ENCODE measurements around the gene LMX1A. TPM values are rescaled to one million over a fixed set of nuclear protein-coding genes. Genes with fewer than 3 reads are reported as not detected.

Gene LMX1A
- total and polyA plus RNA-seq, 2 experiments from 2014 or later, result not detected

- H3K27ac ChIP-seq, result no peak overlapping the region
- H3K4me1 ChIP-seq (ENCODE audit: low read depth), result no peaks in the 10 kb centered on the region
- H3K4me3 ChIP-seq, result no peak overlapping the region
- no peak for TF ChIP-seq CTCF (IDR thresholded peaks at IDR 0.05; ENCODE audit: low read depth, low read length)
- H3K36me3 ChIP-seq, result no peaks in the 10 kb centered on the region
- H3K27me3 ChIP-seq, result no peaks in the 10 kb centered on the region
- no peaks in the 10 kb centered on the region for H3K9me3 ChIP-seq (ENCODE audit: low read depth)
- no peak for DNase-seq (ENCODE audit: low read depth in 1 of 2, low spot score in 1 of 2)
Observed at GRCh38 chr1:165316153-165316772, 40.3 kb downstream of the LMX1A start.

GRCh38 chr1:165315481-165315880, 41.0 kb downstream of the LMX1A start:
- H3K4me3 ChIP-seq, result no peak overlapping the region
- no peak for DNase-seq (ENCODE audit: low read depth in 1 of 2, low spot score in 1 of 2)
- no peaks in the 10 kb centered on the region for H3K9me3 ChIP-seq (ENCODE audit: low read depth)
- H3K36me3 ChIP-seq, result no peaks in the 10 kb centered on the region
- no peak for TF ChIP-seq CTCF (IDR thresholded peaks at IDR 0.05; ENCODE audit: low read depth, low read length)
- no peak overlapping the region for H3K27ac ChIP-seq
- no peaks in the 10 kb centered on the region for H3K27me3 ChIP-seq
- no peaks in the 10 kb centered on the region for H3K4me1 ChIP-seq (ENCODE audit: low read depth)

GRCh38 chr1:165313903-165314302, 42.6 kb downstream of the LMX1A start:
- no peaks in the 10 kb centered on the region for H3K9me3 ChIP-seq (ENCODE audit: low read depth)
- no peaks in the 10 kb centered on the region for H3K4me1 ChIP-seq (ENCODE audit: low read depth)
- no peaks in the 10 kb centered on the region for H3K36me3 ChIP-seq
- DNase-seq (ENCODE audit: low read depth in 1 of 2, low spot score in 1 of 2), result peak in 1 of 2 donors; percentile 7
- no peak overlapping the region for H3K4me3 ChIP-seq
- no peak for TF ChIP-seq CTCF (IDR thresholded peaks at IDR 0.05; ENCODE audit: low read depth, low read length)
- H3K27ac ChIP-seq, result no peak overlapping the region
- no peaks in the 10 kb centered on the region for H3K27me3 ChIP-seq

- no peaks in the 10 kb centered on the region for H3K9me3 ChIP-seq (ENCODE audit: low read depth)
Observed at GRCh38 chr1:165312591-165312990, 43.9 kb downstream of the LMX1A start.

GRCh38 chr1:165306543-165307434, 49.7 kb downstream of the LMX1A start:
- Histone ChIP-seq H3K9me3 (ENCODE audit: low read depth) (no peaks in the 10 kb centered on the region), H3K4me3 (no peak overlapping the region), H3K27ac (no peak overlapping the region), H3K36me3 (no peaks in the 10 kb centered on the region), H3K27me3 (no peaks in the 10 kb centered on the region), H3K4me1 (ENCODE audit: low read depth) (no peaks in the 10 kb centered on the region)
- no peak for DNase-seq (ENCODE audit: low read depth in 1 of 2, low spot score in 1 of 2)
- no peak for TF ChIP-seq CTCF (IDR thresholded peaks at IDR 0.05; ENCODE audit: low read depth, low read length)

More at GRCh38 chr1:165312591-165312990, 43.9 kb downstream of the LMX1A start:
- no peak for TF ChIP-seq CTCF (IDR thresholded peaks at IDR 0.05; ENCODE audit: low read depth, low read length)
- H3K27ac ChIP-seq, result no peak overlapping the region
- H3K27me3 ChIP-seq, result no peaks in the 10 kb centered on the region
- no peak for DNase-seq (ENCODE audit: low read depth in 1 of 2, low spot score in 1 of 2)
- H3K36me3 ChIP-seq, result no peaks in the 10 kb centered on the region
- no peak overlapping the region for H3K4me3 ChIP-seq
- H3K4me1 ChIP-seq (ENCODE audit: low read depth), result no peaks in the 10 kb centered on the region

Data from cardiac muscle cell (in vitro differentiated cells and primary cell).